Gastroesophageal sphincter (tissue), 4 donors: ENCODE data around the gene HPSE2. TPM values are rescaled to one million over a fixed set of nuclear protein-coding genes. Genes with fewer than 3 reads are reported as not detected.

ENCODE experiments used
- ATAC-seq: fragments of 150-250 bp; one replicate; pipeline ENCODE4 v1.9.1; 2016; ENCODE audit warnings: mild to moderate bottlenecking, moderate library complexity
- H3K27ac ChIP-seq, 4 donors: fragments of 200-600 bp; sonication (generic) in 3 of 4; 1 replicate in 3 of 4; 2 replicates in 1 of 4; pipeline ENCODE4 v1.5.1; 2016 to 2019
- H3K27me3 ChIP-seq: fragments of 200-600 bp; sonication (generic); one replicate; pipeline ENCODE4 v1.5.1; 2019
- H3K36me3 ChIP-seq, 2 donors: fragments of 200-600 bp; sonication (generic); one replicate each; pipeline ENCODE4 v1.5.1; 2019; ENCODE audit warnings: control low read depth in 1 of 2
- H3K4me1 ChIP-seq, 3 donors: fragments of 200-600 bp; sonication (generic); 1 replicate in 2 of 3; 2 replicates in 1 of 3; pipeline ENCODE4 v1.5.1; 2016 to 2019; ENCODE audit warnings: control low read depth in 2 of 3
- H3K4me3 ChIP-seq, 2 donors: fragments of 200-600 bp; sonication (generic); one replicate each; pipeline ENCODE4 v1.5.1; 2019; ENCODE audit warnings: mild to moderate bottlenecking in 1 of 2, moderate library complexity in 1 of 2
- H3K9me3 ChIP-seq, 3 donors: fragments of 200-600 bp; sonication (generic); one replicate each; pipeline ENCODE4 v1.5.1; 2017 to 2019; ENCODE audit warnings: control low read depth in 2 of 3
- EP300 ChIP-seq: sonication (generic); formaldehyde crosslinking; IDR thresholded peaks from one replicate; pipeline ENCODE4 v1.6.1; 2017; ENCODE audit warnings: antibody characterized with exemption, mild to moderate bottlenecking
- POLR2A ChIP-seq, 2 donors: fragments of 450-650 bp; IDR thresholded peaks; one replicate each; pipeline ENCODE4 v1.6.1; 2017; ENCODE audit warnings: antibody characterized with exemption in 2 of 2, mild to moderate bottlenecking in 2 of 2, moderate library complexity in 1 of 2
- POLR2AphosphoS5 ChIP-seq: sonication (generic); formaldehyde crosslinking; IDR thresholded peaks from one replicate; pipeline ENCODE4 v1.6.1; 2017; ENCODE audit warnings: antibody characterized with exemption
- WGBS, 2 donors: methylation state at CpG; one replicate each; pipeline ENCODE4 v1.1.5; 2018; ENCODE audit warnings: low coverage in 1 of 2; 5-methylcytosine and 5-hydroxymethylcytosine counted together
- total RNA-seq, 4 donors: library from RNA; depleted of rRNA; stranded (reverse); fragments of >200 nt; gene quantifications; one replicate each; pipeline ENCODE4 v1.1.0, GENCODE V29; 2016
- TF ChIP-seq, protein P1 (sequence below), 4 experiments: fragments of 200-600 bp in 2 of 4; fragments of 450-650 bp in 2 of 4; sonication (generic) in 1 of 4; IDR thresholded peaks; one replicate each; pipeline ENCODE4 v1.5.1; 2017 to 2019; ENCODE audit warnings: antibody characterized with exemption in 4 of 4, mild to moderate bottlenecking in 2 of 4, moderate library complexity in 2 of 4

The HPSE2 gene
- total RNA-seq, 4 donors from 2014 or later: 19.1 to 74.5 (median 58.8) TPM

DNA sequence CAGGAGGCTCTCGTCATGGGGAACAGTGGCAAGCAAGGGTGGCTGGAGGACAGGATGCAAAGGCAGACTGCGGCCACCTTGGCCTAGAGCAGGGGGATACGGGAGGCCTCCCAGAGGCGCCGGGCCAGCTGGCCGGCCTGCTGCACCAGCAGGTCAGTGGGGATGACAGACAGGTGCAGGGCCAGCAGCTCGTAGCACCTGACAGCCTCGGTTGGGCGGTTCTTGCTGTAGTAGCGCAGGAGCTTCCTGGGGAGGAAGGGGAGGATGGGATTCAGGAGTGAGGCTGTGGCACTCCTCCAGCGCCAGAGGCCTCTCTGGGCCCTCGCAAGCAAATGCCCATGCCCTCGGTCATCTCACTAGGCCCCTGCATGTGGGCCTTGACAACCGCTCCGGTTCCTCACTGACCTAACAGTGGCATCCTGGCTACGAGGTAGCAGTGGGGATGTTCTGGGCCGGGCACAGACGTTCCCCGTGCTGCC is 818.1 kb downstream of the HPSE2 start:
- no peaks in the 10 kb centered on the region for H3K9me3 ChIP-seq
- H3K27me3 ChIP-seq: no peaks in the 10 kb centered on the region
- H3K27ac ChIP-seq: no peak overlapping the region
- H3K36me3 ChIP-seq: peaks cover 0 to 57% of the 10 kb centered on the region in 2 donors
- H3K4me3 ChIP-seq: no peak overlapping the region
- peaks cover 0 to 34% (median 11%) of the 10 kb centered on the region in 3 donors for H3K4me1 ChIP-seq
- TF ChIP-seq, protein P1, sequence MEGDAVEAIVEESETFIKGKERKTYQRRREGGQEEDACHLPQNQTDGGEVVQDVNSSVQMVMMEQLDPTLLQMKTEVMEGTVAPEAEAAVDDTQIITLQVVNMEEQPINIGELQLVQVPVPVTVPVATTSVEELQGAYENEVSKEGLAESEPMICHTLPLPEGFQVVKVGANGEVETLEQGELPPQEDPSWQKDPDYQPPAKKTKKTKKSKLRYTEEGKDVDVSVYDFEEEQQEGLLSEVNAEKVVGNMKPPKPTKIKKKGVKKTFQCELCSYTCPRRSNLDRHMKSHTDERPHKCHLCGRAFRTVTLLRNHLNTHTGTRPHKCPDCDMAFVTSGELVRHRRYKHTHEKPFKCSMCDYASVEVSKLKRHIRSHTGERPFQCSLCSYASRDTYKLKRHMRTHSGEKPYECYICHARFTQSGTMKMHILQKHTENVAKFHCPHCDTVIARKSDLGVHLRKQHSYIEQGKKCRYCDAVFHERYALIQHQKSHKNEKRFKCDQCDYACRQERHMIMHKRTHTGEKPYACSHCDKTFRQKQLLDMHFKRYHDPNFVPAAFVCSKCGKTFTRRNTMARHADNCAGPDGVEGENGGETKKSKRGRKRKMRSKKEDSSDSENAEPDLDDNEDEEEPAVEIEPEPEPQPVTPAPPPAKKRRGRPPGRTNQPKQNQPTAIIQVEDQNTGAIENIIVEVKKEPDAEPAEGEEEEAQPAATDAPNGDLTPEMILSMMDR (IDR thresholded peaks at IDR 0.05): no peak
- TF ChIP-seq EP300: no peak
- no peak for TF ChIP-seq POLR2A (IDR thresholded peaks at IDR 0.05)
- TF ChIP-seq POLR2AphosphoS5: no peak
- no peak for ATAC-seq
- no CpG with 5 or more reads among the region's 19 CpGs for WGBS, 2 donors

DNA sequence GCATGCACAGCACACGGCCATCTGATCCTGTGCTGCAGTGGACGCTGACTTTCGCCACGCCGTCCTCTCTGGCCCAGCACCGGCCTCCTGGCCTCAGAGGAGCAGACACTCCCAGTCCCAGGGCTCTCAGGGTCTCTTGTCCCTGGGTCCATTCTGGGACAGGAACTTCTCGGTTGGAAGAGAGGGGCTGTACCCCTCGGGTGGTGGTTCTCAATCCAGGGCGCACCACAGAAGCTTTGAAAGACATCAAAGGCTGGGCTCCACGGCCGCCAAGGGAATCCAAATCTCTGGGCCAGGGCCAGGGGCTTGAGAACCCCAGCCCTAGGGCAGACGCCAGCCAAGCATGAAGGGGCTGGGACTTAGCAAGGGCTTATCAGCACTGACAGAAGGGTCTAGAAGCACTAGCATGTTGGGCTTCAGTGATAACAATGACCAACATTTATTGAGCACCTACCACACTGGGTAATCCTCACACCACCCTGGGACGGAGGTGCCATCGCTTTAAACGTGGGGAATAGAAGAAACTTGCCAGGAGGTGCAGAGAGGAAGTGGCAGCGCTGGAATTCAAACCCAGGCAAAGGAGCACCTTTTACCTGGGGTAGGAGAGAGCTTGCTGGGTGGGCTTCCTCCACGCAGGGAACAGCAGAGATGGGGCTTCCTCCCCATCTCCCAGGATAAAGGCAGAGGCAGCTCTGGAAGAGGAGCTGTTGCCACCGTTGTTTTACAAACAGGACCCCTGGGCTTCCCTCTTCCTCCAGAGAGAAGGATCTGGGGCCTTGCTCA is 818.9 kb downstream of the HPSE2 start:
- no peak for ATAC-seq
- TF ChIP-seq EP300 (no peak), POLR2A (IDR thresholded peaks at IDR 0.05) (no peak)
- TF ChIP-seq, protein P1 (IDR thresholded peaks at IDR 0.05): no peak
- 0 to 66% methylated on average over 2 to 3 of the region's 18 CpGs for WGBS, 2 donors
- peaks cover 0 to 50% of the 10 kb centered on the region in 2 donors for H3K36me3 ChIP-seq
- H3K4me3 ChIP-seq: no peak overlapping the region
- peaks cover 0 to 41% (median 11%) of the 10 kb centered on the region in 3 donors for H3K4me1 ChIP-seq
- H3K27ac ChIP-seq: peak overlapping the region in 1 of 4 donors; percentile 87
- no peaks in the 10 kb centered on the region for H3K9me3 ChIP-seq
- H3K27me3 ChIP-seq: no peaks in the 10 kb centered on the region

DNA sequence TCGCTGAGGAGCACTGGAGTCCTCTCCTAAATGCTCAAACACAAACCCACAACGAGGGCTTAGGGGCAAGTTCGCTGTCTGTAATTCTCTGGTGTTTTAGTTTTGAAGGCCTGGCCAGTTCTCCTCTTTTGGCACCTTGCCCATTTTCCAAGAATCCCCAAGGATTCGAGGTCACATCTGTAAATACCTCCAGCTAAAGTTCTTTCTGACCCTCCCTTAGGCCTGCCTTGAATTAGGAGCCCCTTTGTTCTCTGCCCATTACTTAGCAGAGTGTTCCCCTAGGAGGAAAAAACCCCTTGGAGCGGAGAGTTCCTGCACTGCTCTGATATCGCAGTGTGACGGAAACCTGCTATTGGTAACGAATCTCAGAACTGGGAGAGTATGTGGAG is 819.9 kb downstream of the HPSE2 start:
- ATAC-seq: no peak
- TF ChIP-seq EP300: no peak
- no peak for TF ChIP-seq POLR2AphosphoS5
- TF ChIP-seq, protein P1 (IDR thresholded peaks at IDR 0.05): no peak
- TF ChIP-seq POLR2A (IDR thresholded peaks at IDR 0.05): no peak

DNA sequence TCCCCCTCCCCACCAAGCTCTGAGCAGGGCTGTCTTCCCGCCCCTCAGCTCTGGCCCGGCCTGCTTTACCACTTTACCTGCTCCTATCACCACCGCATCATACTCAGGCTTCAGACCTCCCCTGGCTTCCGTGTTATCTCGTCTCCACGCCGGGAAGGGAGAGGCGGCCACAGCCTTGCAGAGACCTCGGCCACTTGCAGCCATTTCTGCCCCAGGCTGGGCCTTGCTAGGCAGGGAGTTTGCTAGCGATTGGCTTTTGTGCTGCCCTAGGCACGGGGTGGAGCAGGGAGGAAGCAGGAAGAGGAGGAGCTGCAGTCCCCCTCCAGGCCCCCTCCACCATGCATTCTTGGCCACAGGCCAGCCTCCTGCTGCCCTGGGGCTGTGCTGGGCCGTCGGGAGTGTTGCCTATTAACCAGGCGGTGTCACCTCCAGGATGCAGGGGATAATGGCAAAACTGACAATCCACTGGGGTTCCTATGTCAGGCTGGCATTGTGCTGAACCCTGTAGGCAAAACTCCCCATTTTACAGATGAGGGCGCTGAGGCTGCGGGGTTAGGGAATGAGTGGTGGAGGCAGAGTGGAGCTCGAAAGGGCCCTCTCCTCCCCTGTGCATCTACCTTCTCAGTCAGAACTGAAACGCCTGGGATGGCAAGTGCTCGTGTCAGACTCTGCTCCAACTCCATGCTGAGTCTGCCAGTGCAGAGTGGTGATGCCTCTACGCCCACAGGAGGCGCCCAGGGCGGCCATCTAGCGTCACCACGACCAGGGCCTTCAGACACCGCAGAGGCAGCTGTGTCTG is 820.5 kb downstream of the HPSE2 start, which contains the start of gene PYROXD2:
Gene PYROXD2 (minus strand): TSS at position 251 of the 799 bp plus-strand sequence. CDS start 47 bp downstream, at position 204.
- ATAC-seq: peak; percentile 98
- H3K27me3 ChIP-seq: no peaks in the 10 kb centered on the region
- peaks cover 0 to 57% (median 11%) of the 10 kb centered on the region in 3 donors for H3K4me1 ChIP-seq
- H3K27ac ChIP-seq: peak within 1 kb of the TSS; percentile 34 to 89 (median 86)
- H3K36me3 ChIP-seq: peaks cover 0 to 47% of the 10 kb centered on the region in 2 donors
- peak within 1 kb of the TSS; percentile 46 to 68 for H3K4me3 ChIP-seq
- H3K9me3 ChIP-seq: no peaks in the 10 kb centered on the region
- TF ChIP-seq POLR2AphosphoS5: peak; percentile 93
- TF ChIP-seq, protein P1 (IDR thresholded peaks at IDR 0.05): no peak
- peak; percentile 58 to 68 for TF ChIP-seq POLR2A (IDR thresholded peaks at IDR 0.05)
- 13 to 60% methylated on average over 1 to 4 of the region's 25 CpGs for WGBS, 2 donors

More for the DNA sequence above, 819.9 kb downstream of the HPSE2 start:
- Histone ChIP-seq H3K4me1 (peaks cover 0 to 52% (median 11%) of the 10 kb centered on the region in 3 donors), H3K36me3 (peaks cover 0 to 47% of the 10 kb centered on the region in 2 donors), H3K27me3 (no peaks in the 10 kb centered on the region), H3K27ac (peak overlapping the region; percentile 7 to 89 (median 86)), H3K4me3 (no peak overlapping the region), H3K9me3 (no peaks in the 10 kb centered on the region)
- WGBS, 2 donors: 8 to 53% methylated on average over 2 to 3 of the region's 8 CpGs
